Uterus (tissue), 2 donors: Measurements from ENCODE around the gene AIF1L.

Experiments used
- POLR2A ChIP-seq, 2 donors: fragments of 450-650 bp; IDR thresholded peaks; one replicate each; pipeline ENCODE4 v1.6.1; 2016; ENCODE audit warnings: antibody characterized with exemption in 2 of 2, mild to moderate bottlenecking in 1 of 2, moderate library complexity in 1 of 2
- TF ChIP-seq, protein P1 (sequence below), 4 experiments: fragments of 200-600 bp in 2 of 4; fragments of 450-650 bp in 2 of 4; sonication (generic) in 2 of 4; IDR thresholded peaks; one replicate each; pipeline ENCODE4 v1.5.1; 2016 to 2019; ENCODE audit warnings: antibody characterized with exemption in 4 of 4, mild to moderate bottlenecking in 2 of 4, moderate library complexity in 1 of 4

DNA sequence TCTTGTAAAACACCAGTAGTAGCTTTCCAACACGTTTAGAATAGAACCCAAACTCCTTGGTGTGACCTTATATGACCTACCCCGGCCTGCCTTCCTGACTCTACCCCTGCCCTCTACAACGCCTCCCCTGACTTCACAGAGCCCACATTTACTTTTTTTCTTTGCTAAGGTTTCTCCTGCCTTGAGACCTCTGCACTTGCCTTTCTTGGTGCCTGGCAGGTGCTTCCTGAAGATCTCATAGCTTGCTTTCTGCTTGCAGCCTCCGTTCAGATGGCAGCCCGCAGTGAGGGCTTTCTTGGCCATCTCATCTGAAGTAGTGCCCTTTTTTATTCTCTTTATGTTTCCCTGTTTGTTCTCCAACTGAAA lies 53.3 kb downstream of the AIF1L start:
- TF ChIP-seq POLR2A (IDR thresholded peaks at IDR 0.05), result no peak
- TF ChIP-seq, protein P1, sequence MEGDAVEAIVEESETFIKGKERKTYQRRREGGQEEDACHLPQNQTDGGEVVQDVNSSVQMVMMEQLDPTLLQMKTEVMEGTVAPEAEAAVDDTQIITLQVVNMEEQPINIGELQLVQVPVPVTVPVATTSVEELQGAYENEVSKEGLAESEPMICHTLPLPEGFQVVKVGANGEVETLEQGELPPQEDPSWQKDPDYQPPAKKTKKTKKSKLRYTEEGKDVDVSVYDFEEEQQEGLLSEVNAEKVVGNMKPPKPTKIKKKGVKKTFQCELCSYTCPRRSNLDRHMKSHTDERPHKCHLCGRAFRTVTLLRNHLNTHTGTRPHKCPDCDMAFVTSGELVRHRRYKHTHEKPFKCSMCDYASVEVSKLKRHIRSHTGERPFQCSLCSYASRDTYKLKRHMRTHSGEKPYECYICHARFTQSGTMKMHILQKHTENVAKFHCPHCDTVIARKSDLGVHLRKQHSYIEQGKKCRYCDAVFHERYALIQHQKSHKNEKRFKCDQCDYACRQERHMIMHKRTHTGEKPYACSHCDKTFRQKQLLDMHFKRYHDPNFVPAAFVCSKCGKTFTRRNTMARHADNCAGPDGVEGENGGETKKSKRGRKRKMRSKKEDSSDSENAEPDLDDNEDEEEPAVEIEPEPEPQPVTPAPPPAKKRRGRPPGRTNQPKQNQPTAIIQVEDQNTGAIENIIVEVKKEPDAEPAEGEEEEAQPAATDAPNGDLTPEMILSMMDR (IDR thresholded peaks at IDR 0.05), result no peak
